Small intestine (tissue), 7 donors: ENCODE data around the gene RUNX1. TPM values are rescaled to one million over a fixed set of nuclear protein-coding genes. Genes with fewer than 3 reads are reported as not detected.
"Not testable (repeated sequence)": the region's sequence is repeated elsewhere in the genome, so short reads cannot be mapped to it uniquely, and the experiment has no call there.

ENCODE experiments used
- DNase-seq, 2 donors: peaks; one replicate each; pipeline versions ENCODE4 v3.0.0 to v3.0.0-alpha.2; 2013
- FAIRE-seq: peaks from 2 replicates; lab custom pipeline; 2012; peaks lifted over from hg19 to GRCh38; lab: Jason Lieb, UNC
- H3K27ac ChIP-seq, 3 donors: one replicate each; pipeline ENCODE4 v1.5.1; 2013; ENCODE audit warnings: low read length in 2 of 3, mild to moderate bottlenecking in 2 of 3, control low read depth in 1 of 3, inconsistent platforms in 1 of 3, low read depth in 1 of 3, moderate library complexity in 1 of 3
- H3K27me3 ChIP-seq, 3 donors: one replicate each; pipeline ENCODE4 v1.6.1; 2013; ENCODE audit warnings: low read length in 3 of 3, inconsistent platforms in 1 of 3; ENCODE audit not compliant: control insufficient read depth in 3 of 3, insufficient read depth in 3 of 3
- H3K36me3 ChIP-seq, 3 donors: one replicate each; pipeline ENCODE4 v1.6.1; 2013; ENCODE audit warnings: low read length in 3 of 3, inconsistent platforms in 1 of 3, low read depth in 1 of 3, mild to moderate bottlenecking in 1 of 3, moderate library complexity in 1 of 3; ENCODE audit not compliant: control insufficient read depth in 3 of 3, insufficient read depth in 2 of 3
- H3K4me1 ChIP-seq, 3 donors: one replicate each; pipeline ENCODE4 v1.6.1; 2013; ENCODE audit warnings: low read length in 2 of 3, inconsistent platforms in 1 of 3, low read depth in 1 of 3, mild to moderate bottlenecking in 1 of 3, moderate library complexity in 1 of 3; ENCODE audit not compliant: control insufficient read depth in 3 of 3, insufficient read depth in 2 of 3
- H3K4me3 ChIP-seq, 3 donors: one replicate each; pipeline ENCODE4 v1.5.1; 2013; ENCODE audit warnings: low read length in 3 of 3, control low read depth in 1 of 3, inconsistent platforms in 1 of 3, low read depth in 1 of 3, mild to moderate bottlenecking in 1 of 3, moderate library complexity in 1 of 3
- H3K9me3 ChIP-seq, 2 donors: one replicate each; pipeline ENCODE4 v1.6.1; 2013; ENCODE audit warnings: low read depth in 1 of 2, low read length in 1 of 2; ENCODE audit not compliant: control insufficient read depth in 2 of 2, insufficient read depth in 1 of 2
- WGBS, 3 donors: extraction: QIAGEN DNeasy Blood & Tissue Kit; methylation state at CpG; one replicate each; pipeline ENCODE4 v1.1.7; 2013; 5-methylcytosine and 5-hydroxymethylcytosine counted together
- polyA plus RNA-seq, 4 donors: library from polyadenylated mRNA; stranded (reverse) in 3 of 4; unstranded in 1 of 4; fragments of 200-250 nt in 3 of 4; fragments of 120-200 nt in 1 of 4; gene quantifications; one replicate each; pipeline versions ENCODE4 v1.2.1 to v1.2.3, GENCODE V29; 2013
- donor health status: healthy with polysubstance abuse.
- donor health status: control.
- donor health status: control.
- donor health status: Bipolar disorder and iron deficiency.
- donor health status: healthy.

RUNX1 gene
- polyA plus RNA-seq, 4 donors = 2.5 to 6.2 (median 4.5) TPM

DNA sequence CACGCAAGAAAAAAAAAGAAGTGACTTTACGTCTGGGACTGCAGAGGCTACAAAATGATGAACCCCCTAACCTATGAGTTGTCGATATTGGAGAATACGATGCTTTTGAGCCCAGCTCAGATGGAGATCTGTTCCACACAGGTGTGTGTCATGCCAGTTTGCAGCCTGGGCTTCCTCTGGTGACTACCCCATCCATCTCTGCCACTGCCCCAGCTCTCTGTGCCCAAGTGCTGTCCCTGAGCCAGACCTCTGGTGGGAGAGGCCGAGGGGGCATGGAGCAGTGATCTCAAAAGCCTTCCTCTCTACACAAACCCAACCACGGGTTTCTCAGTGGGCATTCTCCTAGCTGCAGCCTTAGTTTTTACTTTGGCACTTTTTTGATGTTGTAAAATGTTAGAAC is 239.3 kb downstream of the RUNX1 start:
- 91 to 96% (median 93%) methylated on average over 6 of the region's 6 CpGs for WGBS, 3 donors
- peaks cover 0 to 6% of the 10 kb centered on the region in 2 donors for H3K9me3 ChIP-seq
- no peak overlapping the region for H3K27ac ChIP-seq
- H3K27me3 ChIP-seq = no peaks in the 10 kb centered on the region
- no peak for DNase-seq
- H3K4me3 ChIP-seq = no peak overlapping the region
- no peak for FAIRE-seq
- peaks cover 5 to 26% (median 12%) of the 10 kb centered on the region in 3 donors for H3K4me1 ChIP-seq
- H3K36me3 ChIP-seq = peaks cover 0 to 29% (median 2%) of the 10 kb centered on the region in 3 donors

DNA sequence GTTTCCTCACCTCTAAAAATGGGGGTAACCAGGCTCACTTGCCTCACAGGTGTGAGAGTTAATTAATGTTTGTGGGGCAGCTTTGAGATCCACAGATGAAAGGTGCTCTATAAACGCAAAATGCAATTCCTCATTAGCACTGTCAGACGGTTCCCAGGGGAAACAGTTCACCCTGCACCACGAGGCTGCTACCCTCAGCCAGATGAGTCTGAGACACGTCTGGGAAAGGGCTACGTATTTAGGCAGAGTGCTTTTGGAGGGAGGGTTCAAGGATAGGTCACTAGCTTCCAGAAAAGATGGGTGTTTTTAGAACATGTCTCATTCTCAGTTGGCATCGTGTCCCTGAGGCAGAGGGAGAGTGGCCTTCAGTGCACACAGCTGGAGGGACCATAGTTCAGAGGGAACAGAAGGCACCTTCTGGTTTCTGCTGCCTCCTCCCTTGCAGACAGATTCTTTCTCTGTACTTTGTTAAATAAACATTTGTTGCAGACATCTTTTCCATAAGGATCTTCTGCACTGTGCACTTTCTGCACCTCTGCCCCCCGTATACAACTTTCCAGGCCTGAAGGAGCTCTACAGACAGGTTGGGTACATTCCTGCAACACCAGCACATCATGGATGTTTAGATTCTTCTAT is 240.4 kb downstream of the RUNX1 start:
- 48 to 69% (median 58%) methylated on average over 7 of the region's 7 CpGs for WGBS, 3 donors

DNA sequence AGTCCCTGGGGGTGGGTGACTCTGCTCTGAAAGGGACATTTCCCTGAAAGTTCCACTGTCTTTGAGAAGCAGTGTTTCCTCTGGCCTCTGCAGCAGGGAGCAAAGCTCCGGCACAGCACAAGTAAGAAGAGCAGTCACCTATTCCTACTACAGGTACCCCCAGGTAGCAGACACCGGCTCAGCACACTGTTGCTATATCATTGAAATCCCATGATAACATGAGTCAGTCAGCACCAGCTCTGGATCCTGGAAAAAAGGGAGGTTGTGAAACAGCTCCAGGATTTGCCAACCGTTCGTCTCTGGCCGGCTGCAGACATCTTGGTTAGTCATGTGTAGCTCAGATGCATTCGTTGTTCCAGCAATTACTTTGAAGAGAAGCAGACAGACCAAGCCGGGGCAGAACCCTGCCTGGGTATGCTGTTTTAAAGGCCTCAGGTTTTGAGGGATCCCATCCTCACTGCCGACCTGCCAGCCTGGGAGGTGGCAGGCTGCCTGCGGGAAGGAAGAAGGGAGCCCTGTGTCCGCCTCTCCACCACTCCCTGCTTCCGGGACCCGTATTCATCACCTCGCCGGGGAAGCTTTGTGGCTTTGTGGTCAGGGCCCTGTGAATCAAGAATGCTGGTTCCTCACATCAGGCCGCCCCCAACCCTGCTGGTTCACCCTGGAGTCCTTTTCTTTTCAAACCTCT is 241.1 kb downstream of the RUNX1 start:
- H3K4me3 ChIP-seq = no peak overlapping the region
- peaks cover 0 to 22% (median 2%) of the 10 kb centered on the region in 3 donors for H3K36me3 ChIP-seq
- no peaks in the 10 kb centered on the region for H3K27me3 ChIP-seq
- peak overlapping the region in 1 of 3 donors; percentile 80 for H3K27ac ChIP-seq
- DNase-seq = no peak
- peaks cover 0 to 6% of the 10 kb centered on the region in 2 donors for H3K9me3 ChIP-seq
- H3K4me1 ChIP-seq = peaks cover 5 to 24% (median 12%) of the 10 kb centered on the region in 3 donors
- WGBS, 3 donors = 70 to 83% (median 70%) methylated on average over 15 of the region's 15 CpGs
- FAIRE-seq = no peak

More for the DNA sequence above, 240.4 kb downstream of the RUNX1 start:
- DNase-seq (no peak), FAIRE-seq (no peak)
- peaks cover 0 to 29% (median 2%) of the 10 kb centered on the region in 3 donors for H3K36me3 ChIP-seq
- H3K27me3 ChIP-seq = no peaks in the 10 kb centered on the region
- peaks cover 5 to 26% (median 12%) of the 10 kb centered on the region in 3 donors for H3K4me1 ChIP-seq
- peak overlapping the region in 1 of 3 donors; percentile 80 for H3K27ac ChIP-seq
- H3K9me3 ChIP-seq = peaks cover 0 to 6% of the 10 kb centered on the region in 2 donors
- H3K4me3 ChIP-seq = no peak overlapping the region

DNA sequence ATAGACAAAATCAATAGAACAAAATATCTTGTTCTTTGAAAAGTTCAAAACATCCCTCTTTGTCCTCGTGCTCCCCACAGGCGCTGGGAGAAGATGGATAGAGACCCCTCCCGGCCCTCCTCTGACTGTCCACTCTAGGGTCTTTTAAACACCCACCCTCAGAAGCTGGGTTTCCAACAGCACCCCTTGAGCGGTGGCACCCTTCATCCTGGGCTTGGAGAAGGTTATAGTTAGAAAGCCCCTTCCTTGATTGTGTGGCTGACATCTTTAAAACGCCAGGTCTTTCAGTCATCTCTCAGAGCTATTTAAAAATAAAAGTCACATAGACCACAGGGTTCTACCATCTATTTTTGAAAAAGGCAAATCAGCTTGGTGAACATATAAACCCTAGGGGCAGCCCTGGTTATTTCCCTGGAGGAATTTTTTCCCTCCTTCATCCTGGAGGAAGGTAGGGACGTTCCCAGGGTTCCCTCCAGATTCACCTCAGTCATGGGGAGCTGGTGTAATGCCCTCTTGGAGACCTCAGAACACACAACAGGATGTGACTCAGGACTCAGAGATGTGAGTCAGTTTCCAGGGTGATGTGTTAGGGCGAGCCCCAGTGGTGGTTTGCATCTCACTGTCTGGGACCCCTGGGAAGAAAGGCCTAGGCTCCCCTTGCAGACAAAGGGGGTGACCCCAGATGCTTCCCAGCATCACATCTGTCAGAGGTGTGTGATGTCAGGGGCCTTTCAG is 241.8 kb downstream of the RUNX1 start:
- Histone ChIP-seq H3K27ac (peak overlapping the region in 1 of 3 donors; percentile 80), H3K4me3 (no peak overlapping the region), H3K36me3 (peaks cover 0 to 22% (median 2%) of the 10 kb centered on the region in 3 donors), H3K9me3 (peaks cover 0 to 6% of the 10 kb centered on the region in 2 donors), H3K27me3 (no peaks in the 10 kb centered on the region), H3K4me1 (peaks cover 5 to 18% (median 12%) of the 10 kb centered on the region in 3 donors)
- DNase-seq (no peak), FAIRE-seq (no peak)
- WGBS, 3 donors = 83 to 90% (median 87%) methylated on average over 7 of the region's 7 CpGs

DNA sequence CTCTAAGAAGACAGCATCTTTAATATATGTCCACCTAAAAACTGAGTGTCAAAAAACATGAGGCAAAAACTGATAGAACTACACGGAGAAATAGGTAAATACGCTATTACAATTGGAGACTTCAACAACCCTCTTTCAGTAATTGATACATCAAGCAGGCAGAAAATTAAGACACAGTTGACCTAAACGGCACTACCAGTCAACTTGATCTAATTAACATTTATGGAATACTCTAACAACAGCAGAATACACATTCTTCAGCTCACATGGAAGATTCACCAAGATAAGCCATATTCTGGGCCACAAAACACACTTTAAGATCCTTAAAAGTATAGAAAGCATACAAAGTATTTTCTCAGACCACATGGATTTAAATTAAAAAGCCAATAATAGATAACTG is 242.7 kb downstream of the RUNX1 start:
- no peak for DNase-seq
- no peak overlapping the region for H3K27ac ChIP-seq
- peaks cover 2 to 17% (median 6%) of the 10 kb centered on the region in 3 donors for H3K4me1 ChIP-seq
- WGBS, 3 donors = 95 to 97% (median 97%) methylated on average over 3 of the region's 3 CpGs
- no peak for FAIRE-seq
- peaks cover 0 to 6% of the 10 kb centered on the region in 2 donors for H3K9me3 ChIP-seq
- no peaks in the 10 kb centered on the region for H3K27me3 ChIP-seq
- peaks cover 0 to 22% (median 2%) of the 10 kb centered on the region in 3 donors for H3K36me3 ChIP-seq
- H3K4me3 ChIP-seq = no peak overlapping the region

DNA sequence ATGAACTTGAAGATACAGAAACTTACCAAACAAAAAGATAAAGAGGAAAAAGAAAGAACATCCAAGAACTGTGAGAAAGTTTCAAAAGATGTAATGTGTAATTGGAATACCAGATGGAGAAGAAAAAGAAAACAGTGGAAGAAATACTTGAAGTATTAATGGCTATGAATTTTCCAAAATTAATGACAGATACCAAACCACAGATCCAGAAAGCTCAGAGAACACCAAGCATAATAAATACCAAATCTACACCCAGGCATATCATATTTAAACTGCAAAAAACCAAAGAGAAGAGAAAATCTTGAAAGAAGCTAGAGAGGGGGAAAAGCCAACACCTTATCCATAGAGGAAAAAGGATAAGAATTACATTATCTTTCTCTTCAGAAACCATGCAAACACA is 243.9 kb downstream of the RUNX1 start:
- H3K27ac ChIP-seq = no peak overlapping the region
- no peaks in the 10 kb centered on the region for H3K27me3 ChIP-seq
- no peak overlapping the region for H3K4me3 ChIP-seq
- DNase-seq (no peak), FAIRE-seq (no peak)
- H3K9me3 ChIP-seq = peaks cover 0 to 6% of the 10 kb centered on the region in 2 donors
- peaks cover 0 to 17% (median 2%) of the 10 kb centered on the region in 3 donors for H3K36me3 ChIP-seq
- H3K4me1 ChIP-seq = peaks cover 0 to 20% (median 6%) of the 10 kb centered on the region in 3 donors

DNA sequence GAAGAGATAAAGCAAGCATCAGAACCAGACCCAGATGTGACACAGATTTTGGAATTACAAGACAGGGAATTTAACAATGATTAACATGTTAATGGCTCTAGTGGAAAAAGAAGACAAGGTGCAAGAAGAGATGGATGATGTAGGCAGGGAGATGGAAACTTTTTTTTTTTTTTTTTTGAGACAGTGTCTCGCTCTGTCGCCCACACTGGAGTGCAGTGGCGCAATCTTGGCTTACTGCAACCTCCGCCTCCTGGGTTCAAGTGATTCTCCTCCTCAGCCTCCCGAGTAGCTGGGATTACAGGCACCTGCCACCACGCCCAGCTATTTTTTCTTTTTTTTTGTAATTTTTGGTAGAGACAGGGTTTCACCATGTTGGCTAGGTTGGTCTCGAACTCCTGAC is 244.5 kb downstream of the RUNX1 start:
- WGBS, 3 donors = 87 to 98% (median 91%) methylated on average over 7 of the region's 7 CpGs

DNA sequence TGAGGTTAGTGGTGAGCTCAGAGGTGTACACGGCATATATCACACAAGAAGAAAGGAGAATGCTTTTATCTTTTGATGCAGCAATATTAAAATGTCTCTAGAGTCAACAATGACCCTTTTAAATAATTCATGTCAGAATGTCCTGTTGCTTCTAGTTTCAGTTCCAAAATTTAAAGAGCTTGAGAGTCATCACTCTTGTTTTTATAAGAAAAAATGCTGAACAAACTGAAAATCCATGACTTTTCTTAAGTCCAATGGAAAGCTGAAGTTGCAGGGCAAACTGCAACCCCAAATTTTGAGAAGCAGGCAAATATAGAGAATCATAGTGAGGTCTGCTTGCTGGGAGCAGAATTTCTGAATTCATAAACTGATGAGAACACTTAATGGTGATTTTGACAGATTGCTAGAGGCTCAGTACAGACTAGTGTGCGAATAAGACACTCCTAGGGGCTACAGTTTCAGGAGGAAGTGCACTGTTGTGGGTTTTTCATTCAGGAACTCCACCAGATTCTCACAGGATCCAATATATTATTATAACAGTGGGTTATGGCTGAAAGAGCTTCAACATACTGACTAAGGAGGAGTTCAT is 245.2 kb downstream of the RUNX1 start:
- WGBS, 3 donors = 81 to 93% (median 92%) methylated on average over 2 of the region's 2 CpGs
- peaks cover 0 to 6% of the 10 kb centered on the region in 2 donors for H3K9me3 ChIP-seq
- FAIRE-seq (no peak), DNase-seq (no peak)
- no peak overlapping the region for H3K4me3 ChIP-seq
- H3K27me3 ChIP-seq = no peaks in the 10 kb centered on the region
- peaks cover 2 to 33% (median 6%) of the 10 kb centered on the region in 3 donors for H3K4me1 ChIP-seq
- H3K27ac ChIP-seq = no peak overlapping the region
- peaks cover 0 to 15% (median 2%) of the 10 kb centered on the region in 3 donors for H3K36me3 ChIP-seq

More for the DNA sequence above, 244.5 kb downstream of the RUNX1 start:
- FAIRE-seq, H3K9me3 ChIP-seq, DNase-seq, H3K27ac ChIP-seq, H3K27me3 ChIP-seq, H3K4me3 ChIP-seq: not testable (repeated sequence)
- Histone ChIP-seq H3K4me1 (peaks cover 0 to 26% (median 6%) of the 10 kb centered on the region in 3 donors), H3K36me3 (peaks cover 0 to 15% (median 2%) of the 10 kb centered on the region in 3 donors)
